NCI-H446 (cell line): ENCODE data around the gene NMNAT1.
"Not testable (repeated sequence)": the region's sequence is repeated elsewhere in the genome, so short reads cannot be mapped to it uniquely, and the experiment has no call there.

ENCODE experiments used
- DNase-seq, 2 experiments: peaks; one replicate each; lab custom pipeline; 2025; lab: John Stamatoyannopoulos, UW

Gene NMNAT1

DNA sequence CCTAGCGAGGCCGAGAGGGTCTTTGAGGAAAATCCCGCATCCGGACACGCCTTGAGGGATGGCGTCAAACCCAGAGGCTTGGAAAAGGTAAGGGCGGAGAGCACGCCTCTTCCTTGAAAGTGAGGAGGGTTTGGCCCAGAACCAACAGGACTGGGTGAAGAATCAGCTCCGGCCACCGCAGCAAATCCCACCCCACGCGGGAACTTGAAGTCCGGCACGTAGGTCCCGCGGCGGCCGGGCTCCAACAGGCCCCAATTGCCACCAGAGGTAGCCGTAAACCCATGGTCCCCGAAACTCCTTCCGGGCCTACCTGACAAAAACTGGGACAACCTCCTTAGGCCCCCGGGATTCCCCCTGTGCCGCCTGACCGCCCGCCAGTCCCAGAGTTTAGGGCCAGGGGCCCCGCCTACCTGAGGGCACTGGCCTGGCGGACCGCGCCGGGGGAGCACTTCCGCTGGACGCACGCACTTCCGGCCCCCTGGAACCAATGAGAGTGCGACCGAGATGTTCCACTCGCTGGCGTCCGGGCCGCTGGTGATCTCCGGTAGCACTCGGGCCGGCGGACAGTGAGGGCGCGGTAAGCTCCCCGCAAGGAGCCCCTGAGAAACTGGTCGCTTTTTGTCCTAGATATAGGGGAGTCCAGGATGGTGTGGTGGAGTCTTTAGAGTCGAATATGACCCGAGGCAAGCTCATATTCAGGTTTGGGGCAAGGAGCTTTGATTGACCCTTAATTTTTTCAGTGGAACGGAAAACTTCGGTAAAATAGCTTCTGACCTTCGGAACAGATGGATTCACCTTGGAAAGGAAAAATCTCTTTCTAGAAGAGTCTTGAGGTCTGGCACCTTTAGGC lies at the start of gene NMNAT1, which contains the start of gene LZIC:
TSS of gene NMNAT1 (plus strand) at position 537 of the 850 bp plus-strand sequence. CDS start 28,599 bp downstream, outside the sequence.
TSS of gene LZIC (minus strand) at position 453 of the 850 bp plus-strand sequence. CDS start 6,772 bp downstream, outside the sequence.
- peak; percentile 92 to 96 for DNase-seq

DNA sequence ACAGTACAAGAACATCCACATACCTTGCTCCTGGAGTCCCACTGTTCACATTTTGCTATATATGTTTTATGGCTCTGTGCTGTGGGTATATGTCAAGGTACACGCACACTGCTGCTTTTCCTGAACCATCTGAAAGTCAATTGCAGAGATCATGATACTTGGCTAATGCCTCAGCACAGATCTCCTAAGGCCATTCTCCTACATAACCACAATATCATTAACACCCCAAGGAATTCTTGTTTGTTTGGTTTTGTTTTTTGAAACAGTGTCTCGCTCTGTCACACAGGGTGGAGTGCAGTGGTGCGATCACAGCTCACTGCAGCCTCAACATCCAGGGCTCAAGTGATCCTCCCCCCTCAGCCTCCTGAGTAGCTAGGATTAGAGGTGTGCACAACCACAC lies 49.2 kb upstream of the NMNAT1 start:
- DNase-seq: no peak

DNA sequence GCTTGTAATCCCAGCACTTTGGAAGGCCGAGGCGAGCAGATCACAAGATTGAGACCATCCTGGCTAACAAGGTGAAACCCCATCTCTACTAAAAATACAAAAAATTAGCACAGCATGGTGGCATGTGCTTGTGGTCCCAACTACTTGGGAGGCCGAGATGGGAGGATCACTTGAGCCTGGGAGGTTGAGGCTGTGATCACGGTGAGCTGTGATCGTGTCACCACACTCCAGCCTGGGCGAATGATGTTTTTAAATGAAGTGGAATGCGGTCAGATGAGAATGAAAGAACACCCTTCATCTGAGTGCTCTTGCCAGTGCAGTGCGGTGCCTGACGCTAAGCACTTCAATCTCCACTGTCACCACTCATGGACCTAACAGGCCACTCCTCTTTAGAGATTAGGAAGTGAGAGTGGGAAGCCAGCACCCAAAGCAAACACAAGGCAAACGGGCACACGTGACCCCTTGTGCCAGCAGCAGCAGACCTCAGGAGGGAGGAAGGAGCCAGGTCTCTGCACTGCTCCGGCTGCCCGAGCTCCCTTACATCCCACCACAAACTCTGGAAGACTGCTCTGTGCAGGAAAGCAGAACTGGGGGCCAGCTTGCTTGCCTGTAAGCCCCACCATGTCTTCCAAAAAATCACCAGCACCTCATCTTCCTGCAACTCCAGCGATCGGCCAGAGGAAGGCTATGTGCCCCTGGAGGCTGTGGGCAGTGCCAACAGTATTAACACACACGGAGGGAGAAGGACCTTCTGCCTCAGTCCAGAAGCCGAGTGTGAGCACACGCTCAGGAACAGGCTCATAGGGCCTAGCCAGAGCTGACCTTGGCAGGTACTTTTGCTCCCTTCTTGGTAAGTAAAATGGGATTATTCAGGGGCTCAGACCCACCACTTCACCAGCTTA lies 42.9 kb upstream of the NMNAT1 start:
- DNase-seq: no peak

DNA sequence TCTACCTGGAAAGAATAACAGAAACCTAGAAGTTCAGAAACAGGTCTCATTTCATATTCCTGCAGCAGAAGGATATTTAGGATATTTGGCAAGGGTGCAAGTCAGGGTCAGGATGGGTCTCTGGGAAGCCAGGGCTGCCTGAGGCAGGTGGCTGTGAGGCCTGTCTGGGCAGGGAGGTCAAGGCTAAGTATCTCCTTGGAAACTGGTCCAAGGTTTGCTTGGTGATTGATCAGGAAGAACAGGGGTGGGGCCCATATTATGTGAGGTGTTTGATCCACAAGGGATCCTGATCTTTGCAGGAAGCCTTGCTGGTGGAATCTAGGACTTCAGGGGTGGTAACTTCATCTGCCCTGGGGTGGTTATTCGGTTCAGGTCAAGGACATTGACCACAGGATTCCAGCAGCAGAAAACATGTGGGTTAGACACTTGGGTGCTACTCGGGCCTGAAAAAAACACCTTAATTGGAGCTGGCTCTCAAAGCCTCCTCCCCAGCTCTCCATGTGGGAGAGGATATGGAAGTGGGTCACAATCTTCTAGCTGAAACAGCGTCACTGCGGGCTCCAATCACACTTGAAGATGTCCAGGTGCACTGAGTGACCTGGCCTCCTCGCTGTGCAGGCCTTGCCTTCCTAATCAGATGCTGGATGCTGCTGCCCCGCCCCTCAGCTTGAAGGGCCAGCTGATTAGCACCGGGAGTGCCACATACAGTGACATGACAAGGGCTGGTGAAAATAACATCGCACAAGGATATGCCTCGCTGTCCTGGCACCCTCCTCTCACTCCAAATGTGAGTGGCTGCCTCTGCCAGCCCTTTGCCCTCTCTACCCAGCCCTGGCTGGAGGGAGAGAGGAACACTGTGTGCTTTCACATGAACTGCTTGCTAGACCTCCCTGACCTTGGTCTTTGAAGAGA lies 41.9 kb upstream of the NMNAT1 start:
- peak in 1 of 2 experiments; percentile 45 for DNase-seq

DNA sequence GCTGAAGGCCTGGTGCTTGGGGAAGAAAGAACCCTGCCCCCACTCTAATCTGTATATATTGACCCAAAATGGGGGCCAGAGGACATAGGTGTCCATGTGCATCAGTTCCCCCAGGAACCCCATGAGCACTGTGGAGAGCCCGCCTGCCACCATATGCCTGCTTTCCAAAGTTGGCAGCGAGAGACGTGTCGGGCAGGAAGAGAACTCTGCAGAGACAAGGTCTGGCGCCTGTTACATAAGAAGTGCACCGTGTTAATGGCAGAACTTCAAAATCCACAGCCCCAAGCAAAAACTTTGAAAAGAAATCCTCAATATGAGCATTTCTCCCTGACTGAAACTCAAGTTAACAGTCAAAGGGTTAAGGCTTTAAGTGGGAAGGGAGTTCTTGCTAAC lies 41.2 kb upstream of the NMNAT1 start:
- DNase-seq: peak in 1 of 2 experiments; percentile 69

DNA sequence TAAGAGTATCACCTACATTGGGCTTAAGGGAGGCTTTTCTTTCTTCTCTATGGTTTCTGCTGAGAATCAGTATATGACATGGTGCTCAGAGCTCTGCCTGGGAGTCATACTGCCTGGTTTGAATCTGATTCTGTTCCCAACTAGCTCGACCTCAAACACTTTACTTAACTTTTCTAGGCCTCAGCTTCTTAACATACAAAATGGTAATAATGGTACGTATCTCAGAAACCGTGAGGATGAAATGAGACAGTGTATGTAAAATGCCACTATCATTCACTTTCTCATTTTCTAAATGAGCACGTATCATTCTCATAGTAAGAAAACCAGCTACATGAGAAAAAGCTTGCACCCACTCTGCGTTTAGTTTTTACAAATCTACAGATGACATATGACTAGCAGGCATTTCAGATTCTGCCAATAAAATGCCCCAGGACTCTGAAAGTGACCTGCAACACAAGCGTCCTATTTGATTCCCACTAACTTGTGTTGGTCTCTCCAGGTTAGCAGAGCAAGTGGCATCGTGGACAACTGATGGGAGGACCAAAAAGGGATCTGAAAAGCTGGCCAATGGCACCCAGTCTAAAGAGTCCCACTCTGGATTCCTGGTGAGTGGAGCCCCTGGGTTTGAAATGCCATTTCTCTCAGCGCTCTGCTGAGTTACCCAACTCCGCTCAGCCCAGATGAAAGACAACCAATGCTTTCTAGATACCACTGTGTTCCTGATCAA lies 39.3 kb upstream of the NMNAT1 start:
- DNase-seq: no peak

DNA sequence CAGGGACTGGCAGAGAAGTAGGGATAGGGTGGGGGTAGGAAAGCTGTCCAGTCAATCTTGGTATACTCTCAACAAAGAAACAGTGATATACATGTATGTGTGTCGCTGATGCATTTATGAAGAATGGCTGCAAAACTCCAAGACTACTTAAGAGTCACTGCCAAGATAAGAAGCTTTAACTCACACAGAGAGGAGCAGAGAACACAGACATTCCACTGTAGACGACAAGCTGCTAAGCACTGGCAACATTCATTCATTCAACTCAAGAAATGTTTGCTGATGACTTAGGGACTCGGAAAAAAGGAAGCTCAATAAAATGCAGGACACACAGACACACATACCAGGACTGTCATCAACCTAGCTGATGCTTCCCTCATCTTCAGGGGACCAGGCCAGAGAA lies 38.7 kb upstream of the NMNAT1 start:
- no peak for DNase-seq

DNA sequence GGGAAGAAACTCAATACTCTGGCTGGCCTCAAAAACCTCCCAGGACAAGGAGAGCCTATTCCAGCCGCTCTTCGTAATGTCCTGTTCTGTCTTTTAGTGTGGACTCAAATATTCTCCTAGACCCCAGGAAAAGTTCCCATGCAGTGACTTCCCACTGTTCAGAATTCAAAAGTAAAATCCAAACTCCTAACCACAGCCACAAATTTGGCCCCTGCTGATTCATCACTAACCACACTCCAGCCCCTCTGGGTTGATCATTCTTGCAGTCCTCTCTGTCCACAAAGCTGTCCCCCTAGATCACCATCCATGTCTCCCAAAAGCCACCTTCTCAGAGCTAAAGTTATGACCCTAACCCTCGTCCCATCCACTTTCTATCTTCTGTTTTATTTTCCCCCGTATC lies 38.3 kb upstream of the NMNAT1 start:
- no peak for DNase-seq

DNA sequence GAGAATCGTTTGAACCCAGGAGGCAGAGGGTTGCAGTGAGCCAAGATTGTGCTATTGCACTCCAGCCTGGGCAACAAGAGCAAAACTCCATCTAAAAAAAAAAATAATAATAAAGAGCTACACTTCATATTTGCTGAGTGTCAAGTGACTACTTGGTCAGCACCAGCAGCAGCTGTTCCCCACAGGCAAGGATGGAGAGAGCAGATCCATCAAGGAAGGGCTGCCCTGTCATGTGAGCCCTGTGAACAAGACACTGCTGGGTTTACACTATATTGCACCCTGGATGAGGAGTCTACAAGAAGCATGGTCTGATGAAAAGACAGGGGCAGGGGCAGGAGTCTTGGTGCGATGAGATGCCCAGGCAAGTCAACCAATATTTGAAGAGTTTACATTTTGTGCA lies 36.8 kb upstream of the NMNAT1 start:
- DNase-seq: no peak

DNA sequence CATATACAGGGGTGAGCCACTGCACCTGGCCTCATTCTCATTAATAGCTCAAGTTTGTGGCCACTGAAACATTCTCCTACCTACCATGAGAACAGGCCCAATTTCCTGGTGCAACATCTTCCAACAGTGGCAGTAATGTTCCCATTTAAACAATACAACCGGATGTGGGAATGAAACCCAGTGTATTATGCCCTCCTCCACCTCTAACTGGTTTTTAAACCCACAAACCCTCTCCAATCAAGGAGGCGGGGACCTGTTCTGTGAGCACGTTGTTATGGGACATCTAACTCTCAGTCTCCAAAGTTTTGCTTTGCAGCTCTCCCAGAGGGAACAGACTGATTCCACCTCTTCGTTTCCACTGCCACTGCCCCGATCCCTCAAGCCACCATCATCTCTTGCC lies 35.8 kb upstream of the NMNAT1 start:
- no peak for DNase-seq

DNA sequence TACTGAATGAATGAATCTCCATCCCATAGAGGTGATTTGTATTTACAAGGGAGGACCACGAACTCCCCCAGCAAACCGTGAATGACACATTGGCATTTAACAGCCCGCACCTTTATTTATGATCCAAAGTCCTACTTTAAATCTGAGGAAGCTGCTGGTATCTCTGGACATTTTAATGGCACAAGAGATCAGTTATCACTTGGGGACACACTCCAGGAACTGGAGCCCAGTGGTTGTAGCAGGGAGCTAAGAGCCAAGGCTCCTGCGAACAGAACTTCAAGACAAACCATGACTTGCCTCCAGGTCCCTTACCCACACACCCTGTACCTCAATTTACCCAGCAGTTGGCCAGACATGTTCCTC lies 34.4 kb upstream of the NMNAT1 start:
- DNase-seq: no peak

DNA sequence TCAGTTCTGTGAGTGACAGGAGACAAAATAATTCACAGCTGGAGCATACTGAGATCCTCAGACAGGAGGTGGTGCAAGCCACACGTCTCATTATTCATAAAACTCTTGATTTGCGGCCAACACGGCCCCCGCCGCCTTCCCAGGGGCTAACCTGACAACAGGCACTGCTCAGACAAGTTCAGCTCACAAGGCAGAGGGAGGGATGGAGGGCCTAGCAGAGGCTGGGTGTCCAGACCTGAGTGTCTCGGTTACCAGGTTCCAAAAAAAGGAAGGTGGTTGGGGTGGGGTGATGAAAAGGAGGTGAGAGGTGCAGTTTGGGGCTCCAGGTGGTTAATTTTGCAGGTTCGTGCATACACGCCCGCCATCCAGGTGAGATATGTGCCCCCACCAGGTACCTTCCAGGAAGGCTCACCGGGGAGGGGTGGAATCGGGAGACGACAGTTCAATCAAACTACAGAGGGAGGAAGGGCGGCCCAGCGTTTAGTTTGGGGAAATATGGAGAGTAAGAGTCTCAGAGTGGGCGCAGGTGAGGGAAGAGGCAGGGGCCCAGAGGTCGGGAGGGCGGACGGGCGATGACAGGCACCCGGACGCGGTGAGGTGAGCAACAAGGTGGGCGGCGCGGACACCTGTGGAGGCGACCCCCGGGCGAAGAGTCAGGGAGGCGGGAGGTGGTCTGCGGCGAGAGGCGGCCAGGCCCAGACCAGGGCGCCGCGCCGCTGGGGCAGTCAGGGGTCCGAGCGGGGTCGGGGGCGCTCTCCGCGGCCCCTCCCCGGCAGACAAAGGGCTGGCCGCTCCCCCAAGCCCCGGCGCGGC lies 33.8 kb upstream of the NMNAT1 start:
- DNase-seq: no peak

DNA sequence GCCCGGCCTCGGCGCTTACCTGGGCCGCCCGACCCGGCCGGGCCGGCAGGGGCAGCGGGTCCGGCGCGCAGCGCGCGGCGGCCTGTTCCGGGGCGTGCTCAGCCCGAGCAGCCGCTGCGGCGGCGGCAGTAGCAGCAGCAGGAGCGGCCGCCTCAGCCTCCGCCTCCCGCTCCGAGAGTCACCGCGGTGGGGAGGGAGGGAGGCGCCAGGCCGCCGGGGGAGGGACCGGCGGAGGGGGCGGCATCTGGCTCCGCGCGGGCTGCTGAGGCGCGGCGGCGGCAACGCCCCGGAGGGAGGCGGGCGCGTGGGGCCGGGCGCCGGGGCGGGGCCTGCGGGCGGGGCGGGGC lies 33.2 kb upstream of the NMNAT1 start, which contains the start of gene CTNNBIP1:
TSS of gene CTNNBIP1 (minus strand) at position 194 of the 347 bp plus-strand sequence. CDS start 38,205 bp downstream, outside the sequence.
- DNase-seq: no peak

DNA sequence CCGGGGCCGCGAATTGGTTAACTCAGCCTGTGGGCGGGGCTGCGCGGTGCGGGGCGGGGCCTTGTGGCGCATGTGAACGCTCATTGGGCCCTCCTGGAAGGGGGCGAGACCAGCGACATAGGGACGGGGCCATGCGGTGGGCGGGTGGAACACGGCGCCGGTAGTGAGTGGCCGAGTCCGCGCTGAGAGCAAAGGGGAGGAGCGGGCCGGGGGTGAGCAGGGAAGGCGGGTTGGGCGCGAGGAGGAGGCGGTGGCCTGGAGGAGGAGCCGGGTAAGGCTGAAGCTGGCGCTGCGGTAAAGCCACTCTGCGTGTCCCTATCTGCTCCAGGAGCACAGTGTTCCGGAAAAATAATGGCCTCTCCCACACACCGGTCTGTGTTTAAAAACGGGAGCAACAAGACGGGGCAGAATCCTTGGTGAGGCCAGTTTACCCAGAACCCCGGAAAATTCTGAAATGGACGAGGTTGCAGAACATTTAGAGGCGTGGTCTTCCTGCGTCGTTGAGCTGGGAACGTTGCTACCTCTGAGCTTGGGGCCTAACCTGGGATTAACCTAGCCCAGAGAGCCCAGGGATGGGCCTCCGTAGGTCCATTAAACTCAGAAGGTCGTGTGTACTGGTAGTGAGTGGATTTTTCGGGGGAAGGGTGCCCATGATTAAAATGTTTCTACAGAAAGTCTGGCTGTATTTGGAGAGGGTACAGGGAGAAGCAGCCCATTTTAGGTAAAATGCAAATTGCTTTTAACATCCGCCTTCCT lies 32.7 kb upstream of the NMNAT1 start:
- peak; percentile 99 to 100 for DNase-seq

DNA sequence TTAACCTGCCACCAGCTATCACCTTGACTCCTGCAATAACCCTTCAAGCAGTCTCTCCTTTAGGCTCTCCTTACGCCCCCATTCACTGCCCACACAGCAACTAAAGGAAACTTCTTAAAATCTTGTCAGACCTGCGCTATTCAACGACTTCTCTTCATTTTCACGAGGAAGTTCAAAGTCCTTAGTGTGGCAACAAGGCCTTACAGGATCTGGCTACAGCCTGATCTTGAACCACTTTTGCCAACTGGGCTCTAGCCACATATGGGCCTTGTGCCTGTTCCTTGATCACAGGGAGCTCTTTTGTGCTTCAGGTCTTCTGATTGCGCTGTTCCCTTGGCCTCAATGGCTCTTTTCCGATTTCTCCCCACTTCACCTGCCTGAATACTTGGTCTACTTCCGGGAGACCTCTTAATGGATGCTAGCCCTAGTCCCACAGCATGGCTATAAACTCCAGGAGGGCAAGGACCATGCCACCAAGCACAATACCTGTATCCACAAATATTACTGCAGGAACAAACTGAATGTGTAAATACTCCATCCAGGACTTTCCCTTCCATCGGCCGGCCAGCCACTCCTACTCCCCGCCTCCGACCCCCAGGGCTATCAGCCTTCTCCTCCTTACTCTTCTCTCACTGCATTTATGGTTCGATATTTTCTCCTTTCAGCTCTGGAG lies 30.9 kb upstream of the NMNAT1 start:
- no peak for DNase-seq

DNA sequence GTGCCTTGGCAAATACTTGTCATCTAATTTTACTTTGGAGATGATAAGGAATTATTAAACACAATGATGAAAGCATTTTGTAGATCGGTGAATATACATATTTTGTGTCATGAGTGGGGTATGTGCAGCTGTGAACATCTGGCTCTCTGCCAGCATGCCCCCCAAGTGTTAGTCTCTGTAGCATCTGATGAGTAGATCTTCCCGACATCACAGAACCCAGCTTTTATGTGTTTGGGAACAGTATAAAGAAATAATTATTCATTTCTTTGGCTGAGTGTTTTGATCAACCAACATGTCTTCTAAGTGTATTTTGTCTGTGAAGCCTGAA lies 28.7 kb upstream of the NMNAT1 start:
- no peak for DNase-seq

DNA sequence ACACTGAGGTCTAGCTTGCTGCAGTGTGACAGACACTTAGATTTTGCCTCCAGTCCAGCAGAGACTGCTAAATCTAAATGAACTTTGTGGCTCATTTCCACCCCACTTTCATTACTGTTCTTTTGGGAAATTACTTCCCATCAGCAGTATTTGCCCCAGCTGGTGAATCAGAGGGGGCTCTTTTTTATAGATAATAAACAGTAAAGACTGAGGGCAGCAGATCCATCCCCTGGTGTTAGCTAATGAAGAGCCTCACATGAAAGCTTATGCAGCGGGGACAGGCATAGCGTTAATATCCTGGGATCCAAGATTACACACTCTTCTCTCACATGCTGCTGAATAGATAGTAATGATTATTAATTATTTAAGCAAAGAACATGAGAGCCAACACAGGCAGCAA lies 26.8 kb upstream of the NMNAT1 start:
- DNase-seq: no peak

DNA sequence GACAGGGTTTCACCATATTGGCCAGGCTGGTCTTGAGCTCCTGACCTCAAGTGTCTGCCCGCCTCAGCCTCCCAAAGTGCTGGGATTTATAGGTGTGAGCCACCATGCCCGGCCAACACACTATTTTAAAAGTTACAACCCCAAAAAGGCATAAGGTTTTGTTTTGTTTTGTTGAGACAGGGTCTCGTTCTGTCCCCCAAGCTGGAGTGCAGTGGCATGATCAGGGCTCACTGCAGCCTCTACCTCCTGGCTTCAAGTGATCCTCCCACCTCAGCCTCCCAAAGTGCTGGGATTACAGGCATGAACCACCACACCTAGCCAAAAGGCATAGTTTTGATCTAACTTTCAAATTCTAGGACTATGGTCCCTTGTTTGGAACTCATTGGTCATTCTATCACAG lies 25.8 kb upstream of the NMNAT1 start:
- DNase-seq: not testable (repeated sequence)

DNA sequence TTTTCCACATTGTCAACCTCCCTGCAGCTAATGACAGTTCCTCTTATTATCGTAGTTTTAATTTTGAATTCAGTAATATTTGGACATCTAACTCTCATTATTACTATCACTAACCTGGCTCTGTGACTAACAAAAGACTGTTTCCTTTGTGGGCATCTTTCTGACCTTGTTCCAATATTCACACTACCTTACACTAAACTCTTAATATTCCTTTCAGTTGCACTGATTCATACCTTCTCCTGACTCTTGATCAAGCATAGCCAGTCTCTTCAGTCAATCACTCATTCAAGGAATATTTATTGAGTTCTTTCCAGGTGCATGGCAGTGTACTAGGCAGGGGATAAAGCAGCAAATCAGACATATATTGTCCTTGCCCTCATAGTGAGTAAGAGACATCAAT lies 25.4 kb upstream of the NMNAT1 start:
- no peak for DNase-seq
